ENCODE data around the gene RNASE7. TPM values are rescaled to one million over a fixed set of nuclear protein-coding genes. Genes with fewer than 3 reads are reported as not detected.
A peak's percentile ranks its signal among the peaks of the same experiment; 100 is the strongest.
"Not testable (repeated sequence)": the region's sequence is repeated elsewhere in the genome, so short reads cannot be mapped to it uniquely, and the experiment has no call there.

RNASE7 gene
- polyA plus RNA-seq (ENCODE audit: insufficient read length in 10 of 10) = under 1 TPM in 2 of 10 donors, not detected in 8; 0.14 to 0.18 TPM
- long read RNA-seq, donor 1 = 0 reads
- long read RNA-seq, donor 2 = 0 reads
- long read RNA-seq, donor 3 = 0 reads
- long read RNA-seq, donor 4 = 0 reads
- long read RNA-seq, donor 5 = 0 reads
- long read RNA-seq, donor 6 = 0 reads
- long read RNA-seq, donor 7 = 0 reads
- long read RNA-seq, donor 8 = 0 reads
- long read RNA-seq, donor 9 = 0 reads

- no peak for DNase-seq
Measured at GRCh38 chr14:21041676-21042433, at the start of gene RNASE7. TSS of gene RNASE7 (plus strand) at chr14:21042362. CDS start at chr14:21042993, 631 bp downstream.

- no peak for DNase-seq
Measured at GRCh38 chr14:20996521-20996920, 45.6 kb upstream of the RNASE7 start.

- no peak for DNase-seq
Measured at GRCh38 chr14:20997115-20997514, 45.0 kb upstream of the RNASE7 start.

GRCh38 chr14:20997564-20997963, 44.6 kb upstream of the RNASE7 start:
- no peak for DNase-seq

GRCh38 chr14:20998139-20998538, 44.0 kb upstream of the RNASE7 start:
- no peak for DNase-seq

- DNase-seq = no peak
Measured at GRCh38 chr14:20998674-20999366, 43.3 kb upstream of the RNASE7 start, which contains the start of gene SLC39A2. TSS of gene SLC39A2 (plus strand) at chr14:20999293. CDS start at chr14:20999447, 154 bp downstream.

GRCh38 chr14:20999591-20999990, 42.6 kb upstream of the RNASE7 start:
- no peak for DNase-seq

GRCh38 chr14:21001218-21001617, 40.9 kb upstream of the RNASE7 start:
- DNase-seq = no peak

GRCh38 chr14:21003788-21004346, 38.3 kb upstream of the RNASE7 start:
- no peak for DNase-seq

- DNase-seq = not testable (repeated sequence)
Measured at GRCh38 chr14:21009721-21010120, 32.4 kb upstream of the RNASE7 start.

- DNase-seq = no peak
Measured at GRCh38 chr14:21011136-21011535, 31.0 kb upstream of the RNASE7 start.

- DNase-seq = peak; percentile 83 to 92 (median 89)
Measured at GRCh38 chr14:21014761-21015190, 27.4 kb upstream of the RNASE7 start.

- no peak for DNase-seq
Measured at GRCh38 chr14:21015312-21015711, 26.9 kb upstream of the RNASE7 start.

GRCh38 chr14:21016413-21017190, 25.6 kb upstream of the RNASE7 start:
- no peak for DNase-seq

GRCh38 chr14:21017528-21018245, 24.5 kb upstream of the RNASE7 start:
- no peak for DNase-seq

GRCh38 chr14:21018286-21018685, 23.9 kb upstream of the RNASE7 start:
- no peak for DNase-seq

GRCh38 chr14:21018781-21019180, 23.4 kb upstream of the RNASE7 start:
- no peak for DNase-seq

GRCh38 chr14:21019366-21019765, 22.8 kb upstream of the RNASE7 start:
- DNase-seq = no peak

- DNase-seq = no peak
Measured at GRCh38 chr14:21020977-21021545, 21.1 kb upstream of the RNASE7 start.

GRCh38 chr14:21022686-21023085, 19.5 kb upstream of the RNASE7 start:
- DNase-seq = no peak

Data from muscle of back (tissue), 13 donors.